ENCODE results near the gene UBAP1L. TPM values are rescaled to one million over a fixed set of nuclear protein-coding genes. Genes with fewer than 3 reads are reported as not detected.
"Not testable (repeated sequence)": the region's sequence is repeated elsewhere in the genome, so short reads cannot be mapped to it uniquely, and the experiment has no call there.

UBAP1L gene
- total and polyA plus RNA-seq, 2 donors (not counting 3 experiments of a cell fraction or from before 2014, with no cell fraction given), result 1.9 to 5.0 TPM

DNA sequence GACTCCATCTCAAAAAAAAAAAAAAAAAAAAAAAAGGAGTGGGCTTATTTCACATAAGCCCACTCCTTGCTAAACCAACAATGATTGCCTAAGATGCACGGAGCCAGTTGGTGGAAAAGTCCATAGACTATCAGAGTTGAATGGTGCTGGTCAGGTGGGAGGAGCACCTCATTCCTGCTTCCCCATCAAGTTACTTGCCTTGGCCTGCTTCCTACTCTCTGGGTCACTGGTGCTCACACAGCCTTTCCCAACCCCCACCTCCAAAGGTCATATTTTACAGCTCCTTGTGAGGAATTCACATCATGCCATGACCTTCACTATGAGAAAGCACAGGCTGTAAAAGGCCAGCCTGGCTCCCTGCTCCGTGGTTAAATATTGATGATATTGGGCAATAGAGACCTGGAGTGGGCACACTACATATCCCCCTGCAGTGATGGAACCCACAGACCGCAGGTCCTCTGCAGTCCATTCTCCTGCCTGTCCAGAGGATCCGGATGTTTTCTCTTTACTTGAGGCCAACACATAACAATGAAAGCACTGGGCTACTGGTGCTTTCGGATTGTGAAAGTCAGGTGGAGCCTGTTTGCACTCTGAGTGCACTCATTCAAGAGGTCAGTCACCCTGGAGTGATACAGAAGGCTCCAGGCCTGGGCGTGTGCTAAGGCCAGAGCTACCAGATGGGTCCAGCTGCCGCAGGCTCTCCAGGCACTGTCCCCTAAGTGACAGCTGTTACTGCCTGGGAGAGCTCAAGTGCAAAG is 70.1 kb downstream of the UBAP1L start, which contains the start of gene SLC51B:
TSS of gene SLC51B (plus strand) at position 664 of the 758 bp plus-strand sequence. CDS start 4,618 bp downstream, outside the sequence.
- Histone ChIP-seq H4K20me1 (replicated peaks; ENCODE audit: control insufficient read depth, extremely low read depth, insufficient read depth, low read length) (no peaks in the 10 kb centered on the region), H3K4me1 (ENCODE audit: control insufficient read depth, extremely low read depth, insufficient read depth, low read length) (peaks cover 5% of the 10 kb centered on the region), H3K27ac (ENCODE audit: insufficient read depth, low read depth, low read length) (no peak within 1 kb of the TSS), H3K36me3 (ENCODE audit: control insufficient read depth in 2 of 2, extremely low read depth in 1 of 2, insufficient read depth in 2 of 2, low read length in 2 of 2) (no peaks in the 10 kb centered on the region), H3K9me1 (replicated peaks; ENCODE audit: control insufficient read depth, extremely low read depth, insufficient read depth, low read length) (no peaks in the 10 kb centered on the region), H2AFZ (ENCODE audit: low read depth, low read length) (no peak within 1 kb of the TSS), H3K9me3 (replicated peaks; ENCODE audit: control insufficient read depth, insufficient read depth, low read length) (no peaks in the 10 kb centered on the region), H3K4me2 (ENCODE audit: insufficient read depth, low read length) (no peak within 1 kb of the TSS), H3K79me2 (ENCODE audit: control insufficient read depth, insufficient read depth, low read length) (no peaks in the 10 kb centered on the region), H3K9ac (replicated peaks; ENCODE audit: extremely low read depth, insufficient read depth, low read length) (no peak within 1 kb of the TSS), H3K4me3 (replicated peaks in 1 of 3; ENCODE audit: insufficient read depth in 1 of 3, low read depth in 1 of 3, low read length in 3 of 3) (no peak within 1 kb of the TSS), H3K27me3 (ENCODE audit: control insufficient read depth in 2 of 2, insufficient read depth in 2 of 2, low read length in 2 of 2) (no peaks in the 10 kb centered on the region)
- ChIA-PET CTCF (no interaction called here), POLR2A (no interaction called here)
- dilution Hi-C loops (cut with MboI; ENCODE audit: extremely low pct_ligation_motif_present, low sequenced_read_pairs), result no loop called here
- DNase-seq (ENCODE audit: low read depth, low spot score), result no peak
- TF ChIP-seq, protein P1, sequence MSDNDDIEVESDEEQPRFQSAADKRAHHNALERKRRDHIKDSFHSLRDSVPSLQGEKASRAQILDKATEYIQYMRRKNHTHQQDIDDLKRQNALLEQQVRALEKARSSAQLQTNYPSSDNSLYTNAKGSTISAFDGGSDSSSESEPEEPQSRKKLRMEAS (IDR thresholded peaks at IDR 0.05; ENCODE audit: insufficient read depth, insufficient read length), result no peak
- no peak for TF ChIP-seq POLR2A (IDR thresholded peaks at IDR 0.05; ENCODE audit: low read depth, low read length)
- TF ChIP-seq MYC (IDR thresholded peaks at IDR 0.05; ENCODE audit: low read depth, low read length), result no peak
- TF ChIP-seq EZH2 (IDR thresholded peaks at IDR 0.05; ENCODE audit: borderline replicate concordance, low read depth, low read length, severe bottlenecking), result no peak
- no peak for TF ChIP-seq FOS (IDR thresholded peaks at IDR 0.05; ENCODE audit: borderline replicate concordance, insufficient read depth, low read length)
- TF ChIP-seq POLR2AphosphoS5 (IDR thresholded peaks at IDR 0.05; ENCODE audit: insufficient read depth, low read depth, low read length), result no peak
- TF ChIP-seq GATA2 (IDR thresholded peaks at IDR 0.05; ENCODE audit: insufficient read depth, insufficient read length, low read depth, low read length), result no peak
- TF ChIP-seq, protein P2, sequence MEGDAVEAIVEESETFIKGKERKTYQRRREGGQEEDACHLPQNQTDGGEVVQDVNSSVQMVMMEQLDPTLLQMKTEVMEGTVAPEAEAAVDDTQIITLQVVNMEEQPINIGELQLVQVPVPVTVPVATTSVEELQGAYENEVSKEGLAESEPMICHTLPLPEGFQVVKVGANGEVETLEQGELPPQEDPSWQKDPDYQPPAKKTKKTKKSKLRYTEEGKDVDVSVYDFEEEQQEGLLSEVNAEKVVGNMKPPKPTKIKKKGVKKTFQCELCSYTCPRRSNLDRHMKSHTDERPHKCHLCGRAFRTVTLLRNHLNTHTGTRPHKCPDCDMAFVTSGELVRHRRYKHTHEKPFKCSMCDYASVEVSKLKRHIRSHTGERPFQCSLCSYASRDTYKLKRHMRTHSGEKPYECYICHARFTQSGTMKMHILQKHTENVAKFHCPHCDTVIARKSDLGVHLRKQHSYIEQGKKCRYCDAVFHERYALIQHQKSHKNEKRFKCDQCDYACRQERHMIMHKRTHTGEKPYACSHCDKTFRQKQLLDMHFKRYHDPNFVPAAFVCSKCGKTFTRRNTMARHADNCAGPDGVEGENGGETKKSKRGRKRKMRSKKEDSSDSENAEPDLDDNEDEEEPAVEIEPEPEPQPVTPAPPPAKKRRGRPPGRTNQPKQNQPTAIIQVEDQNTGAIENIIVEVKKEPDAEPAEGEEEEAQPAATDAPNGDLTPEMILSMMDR (IDR thresholded peaks at IDR 0.05; ENCODE audit: extremely low read depth in 1 of 2, insufficient read depth in 1 of 2, low read depth in 1 of 2, low read length in 2 of 2), result no peak
- no peak for TF ChIP-seq JUN (IDR thresholded peaks at IDR 0.05; ENCODE audit: borderline replicate concordance, insufficient read depth, insufficient read length, low read depth)
- no peak for FAIRE-seq
- intact Hi-C loops (cut with micrococcal nuclease), result no loop called here
- BruUV-seq (replicated peaks), result no TSS peak

DNA sequence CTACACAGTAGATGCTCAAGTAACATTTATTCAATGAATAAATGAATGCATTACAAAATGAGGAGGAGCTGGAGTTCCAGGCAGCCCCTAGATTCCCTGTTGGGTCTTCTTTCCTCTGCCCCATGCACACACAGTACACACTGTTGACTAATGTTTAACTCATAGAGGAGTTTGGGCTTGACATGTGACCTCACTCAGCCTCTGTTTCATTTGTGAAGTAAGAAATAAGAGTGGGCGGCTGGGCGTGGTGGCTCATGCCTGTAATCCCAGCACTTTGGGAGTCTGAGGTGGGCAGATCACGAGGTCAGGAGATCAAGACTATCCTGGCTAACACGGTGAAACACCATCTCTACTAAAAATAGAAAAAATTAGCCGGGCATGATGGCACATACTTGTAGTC is 70.8 kb downstream of the UBAP1L start:
- DNase-seq (ENCODE audit: low read depth, low spot score); POLR2A ChIA-PET: not testable (repeated sequence)

More for the DNA sequence above, 70.8 kb downstream of the UBAP1L start:
- H3K27ac ChIP-seq (ENCODE audit: insufficient read depth, low read depth, low read length); H3K9ac ChIP-seq (replicated peaks; ENCODE audit: extremely low read depth, insufficient read depth, low read length); H3K4me1 ChIP-seq (ENCODE audit: control insufficient read depth, extremely low read depth, insufficient read depth, low read length); H3K9me1 ChIP-seq (replicated peaks; ENCODE audit: control insufficient read depth, extremely low read depth, insufficient read depth, low read length); H3K4me3 ChIP-seq (replicated peaks in 1 of 3; ENCODE audit: insufficient read depth in 1 of 3, low read depth in 1 of 3, low read length in 3 of 3); H3K36me3 ChIP-seq (ENCODE audit: control insufficient read depth in 2 of 2, extremely low read depth in 1 of 2, insufficient read depth in 2 of 2, low read length in 2 of 2); H3K27me3 ChIP-seq (ENCODE audit: control insufficient read depth in 2 of 2, insufficient read depth in 2 of 2, low read length in 2 of 2); intact Hi-C loops (cut with micrococcal nuclease); dilution Hi-C loops (cut with MboI; ENCODE audit: extremely low pct_ligation_motif_present, low sequenced_read_pairs); BruUV-seq (replicated peaks); CTCF ChIA-PET; H2AFZ ChIP-seq (ENCODE audit: low read depth, low read length); FAIRE-seq; H4K20me1 ChIP-seq (replicated peaks; ENCODE audit: control insufficient read depth, extremely low read depth, insufficient read depth, low read length); H3K79me2 ChIP-seq (ENCODE audit: control insufficient read depth, insufficient read depth, low read length); H3K4me2 ChIP-seq (ENCODE audit: insufficient read depth, low read length); H3K9me3 ChIP-seq (replicated peaks; ENCODE audit: control insufficient read depth, insufficient read depth, low read length): not testable (repeated sequence)
